ENCODE data around the gene FMO3.

The FMO3 gene

DNA sequence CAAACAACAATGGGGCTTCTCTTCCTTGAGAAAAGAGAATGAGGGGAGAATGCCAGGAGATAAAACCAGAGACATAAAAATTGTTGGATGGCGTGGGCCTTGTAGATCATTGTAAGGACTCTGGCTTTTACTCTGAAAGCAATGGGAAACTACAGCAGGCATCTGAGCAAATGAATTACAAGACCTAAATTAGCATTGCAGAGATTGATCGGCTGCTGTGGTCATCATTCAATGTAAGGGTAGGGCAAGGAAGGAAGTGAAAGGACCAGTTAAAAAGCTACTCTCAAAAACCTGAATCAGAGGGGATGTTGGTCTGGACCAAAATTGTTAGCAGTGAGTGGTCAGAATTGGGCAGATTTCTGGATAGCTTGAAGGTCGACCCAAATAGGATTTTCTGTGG lies 21.4 kb downstream of the FMO3 start:
- DNase-seq: no peak
- Histone ChIP-seq H3K4me1 (ENCODE audit: insufficient read depth, low read length) (no peaks in the 10 kb centered on the region), H3K36me3 (ENCODE audit: insufficient read depth, low read length) (no peaks in the 10 kb centered on the region), H3K9ac (ENCODE audit: low read depth, low read length) (no peak overlapping the region), H3K27me3 (ENCODE audit: insufficient read depth, low read length, poor library complexity) (peaks cover 6% of the 10 kb centered on the region), H2AFZ (ENCODE audit: low read depth, low read length) (no peak overlapping the region), H3K9me3 (ENCODE audit: insufficient read depth, low read length, severe bottlenecking) (no peaks in the 10 kb centered on the region), H3K4me3 (ENCODE audit: low read depth in 1 of 2, low read length in 2 of 2) (no peak overlapping the region), H3K4me2 (ENCODE audit: insufficient read depth, low read length) (no peak overlapping the region), H4K20me1 (ENCODE audit: insufficient read depth, low read length) (no peaks in the 10 kb centered on the region), H3K27ac (ENCODE audit: low read length) (no peak overlapping the region), H3K79me2 (ENCODE audit: insufficient read depth, low read length) (no peaks in the 10 kb centered on the region)
- TF ChIP-seq, protein P1, sequence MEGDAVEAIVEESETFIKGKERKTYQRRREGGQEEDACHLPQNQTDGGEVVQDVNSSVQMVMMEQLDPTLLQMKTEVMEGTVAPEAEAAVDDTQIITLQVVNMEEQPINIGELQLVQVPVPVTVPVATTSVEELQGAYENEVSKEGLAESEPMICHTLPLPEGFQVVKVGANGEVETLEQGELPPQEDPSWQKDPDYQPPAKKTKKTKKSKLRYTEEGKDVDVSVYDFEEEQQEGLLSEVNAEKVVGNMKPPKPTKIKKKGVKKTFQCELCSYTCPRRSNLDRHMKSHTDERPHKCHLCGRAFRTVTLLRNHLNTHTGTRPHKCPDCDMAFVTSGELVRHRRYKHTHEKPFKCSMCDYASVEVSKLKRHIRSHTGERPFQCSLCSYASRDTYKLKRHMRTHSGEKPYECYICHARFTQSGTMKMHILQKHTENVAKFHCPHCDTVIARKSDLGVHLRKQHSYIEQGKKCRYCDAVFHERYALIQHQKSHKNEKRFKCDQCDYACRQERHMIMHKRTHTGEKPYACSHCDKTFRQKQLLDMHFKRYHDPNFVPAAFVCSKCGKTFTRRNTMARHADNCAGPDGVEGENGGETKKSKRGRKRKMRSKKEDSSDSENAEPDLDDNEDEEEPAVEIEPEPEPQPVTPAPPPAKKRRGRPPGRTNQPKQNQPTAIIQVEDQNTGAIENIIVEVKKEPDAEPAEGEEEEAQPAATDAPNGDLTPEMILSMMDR (IDR thresholded peaks at IDR 0.05; ENCODE audit: borderline replicate concordance, extremely low read depth, low read length, poor library complexity, severe bottlenecking): no peak
- TF ChIP-seq EZH2 (IDR thresholded peaks at IDR 0.05; ENCODE audit: borderline replicate concordance, low read depth, low read length, severe bottlenecking): no peak
- no peak for ATAC-seq (ENCODE audit: insufficient read depth, low read depth)

DNA sequence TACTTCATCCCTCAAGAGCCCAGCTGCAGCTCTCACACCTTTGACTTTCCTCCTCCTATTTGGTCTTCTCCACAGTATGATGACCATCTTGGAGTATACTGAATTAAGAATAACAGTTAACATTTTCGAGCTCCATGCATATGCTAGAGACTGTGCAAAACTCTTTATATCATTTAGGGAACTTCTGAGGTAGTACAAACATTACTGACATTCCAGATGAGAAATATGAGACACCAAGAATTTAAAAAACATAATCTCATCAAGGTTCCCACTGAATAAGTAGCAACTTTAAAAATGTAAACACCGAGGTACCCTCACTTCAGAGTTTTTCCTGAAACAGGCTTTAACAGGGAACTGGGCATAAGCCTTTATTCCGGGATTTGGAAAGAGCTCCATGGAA lies 22.7 kb downstream of the FMO3 start:
- H2AFZ ChIP-seq (ENCODE audit: low read depth, low read length): no peak overlapping the region
- H3K9me3 ChIP-seq (ENCODE audit: insufficient read depth, low read length, severe bottlenecking): no peaks in the 10 kb centered on the region
- no peaks in the 10 kb centered on the region for H3K36me3 ChIP-seq (ENCODE audit: insufficient read depth, low read length)
- no peak overlapping the region for H3K27ac ChIP-seq (ENCODE audit: low read length)
- no peak for ATAC-seq (ENCODE audit: insufficient read depth, low read depth)
- no peak overlapping the region for H3K4me2 ChIP-seq (ENCODE audit: insufficient read depth, low read length)
- H4K20me1 ChIP-seq (ENCODE audit: insufficient read depth, low read length): no peaks in the 10 kb centered on the region
- no peaks in the 10 kb centered on the region for H3K4me1 ChIP-seq (ENCODE audit: insufficient read depth, low read length)
- H3K4me3 ChIP-seq (ENCODE audit: low read depth in 1 of 2, low read length in 2 of 2): no peak overlapping the region
- peaks cover 6% of the 10 kb centered on the region for H3K27me3 ChIP-seq (ENCODE audit: insufficient read depth, low read length, poor library complexity)
- no peak for DNase-seq
- H3K79me2 ChIP-seq (ENCODE audit: insufficient read depth, low read length): no peaks in the 10 kb centered on the region
- TF ChIP-seq, protein P1 (IDR thresholded peaks at IDR 0.05; ENCODE audit: borderline replicate concordance, extremely low read depth, low read length, poor library complexity, severe bottlenecking): no peak
- H3K9ac ChIP-seq (ENCODE audit: low read depth, low read length): no peak overlapping the region

DNA sequence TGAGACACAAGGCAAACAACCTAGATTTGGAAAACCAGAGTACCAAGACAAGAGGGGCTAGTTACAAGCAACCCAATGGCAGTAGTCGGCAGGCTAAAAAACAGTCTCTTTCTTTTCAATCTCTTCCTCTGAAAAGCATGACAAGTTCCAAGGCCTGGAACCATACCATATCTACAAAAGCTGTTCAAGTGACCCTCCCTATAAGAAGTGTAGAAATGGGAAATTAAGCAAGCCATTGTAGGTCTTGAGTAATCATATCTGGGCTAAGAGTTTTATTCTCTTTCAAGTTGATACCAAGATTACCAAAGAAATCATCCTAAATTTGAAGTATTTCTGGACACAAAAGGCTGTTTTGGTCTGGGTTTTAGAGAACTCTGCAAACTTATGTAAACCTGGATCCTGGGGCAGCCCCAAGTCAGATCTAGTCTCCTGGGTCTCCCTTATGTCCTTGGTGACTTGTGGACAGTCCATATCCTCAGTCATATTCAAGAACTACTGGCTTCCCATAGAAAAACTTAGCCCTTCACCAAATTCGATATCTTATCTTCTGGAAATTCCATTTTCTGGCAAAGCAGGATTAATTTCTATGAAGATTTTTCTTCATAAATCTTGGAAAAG lies 24.7 kb downstream of the FMO3 start:
- no peak overlapping the region for H3K9ac ChIP-seq (ENCODE audit: low read depth, low read length)
- H4K20me1 ChIP-seq (ENCODE audit: insufficient read depth, low read length): no peaks in the 10 kb centered on the region
- TF ChIP-seq, protein P1 (IDR thresholded peaks at IDR 0.05; ENCODE audit: borderline replicate concordance, extremely low read depth, low read length, poor library complexity, severe bottlenecking): no peak
- TF ChIP-seq EZH2 (IDR thresholded peaks at IDR 0.05; ENCODE audit: borderline replicate concordance, low read depth, low read length, severe bottlenecking): no peak
- H3K27ac ChIP-seq (ENCODE audit: low read length): no peak overlapping the region
- H3K27me3 ChIP-seq (ENCODE audit: insufficient read depth, low read length, poor library complexity): peaks cover 6% of the 10 kb centered on the region
- DNase-seq (no peak), ATAC-seq (ENCODE audit: insufficient read depth, low read depth) (no peak)
- no peaks in the 10 kb centered on the region for H3K36me3 ChIP-seq (ENCODE audit: insufficient read depth, low read length)
- H2AFZ ChIP-seq (ENCODE audit: low read depth, low read length): no peak overlapping the region
- no peaks in the 10 kb centered on the region for H3K4me1 ChIP-seq (ENCODE audit: insufficient read depth, low read length)
- no peaks in the 10 kb centered on the region for H3K9me3 ChIP-seq (ENCODE audit: insufficient read depth, low read length, severe bottlenecking)
- no peak overlapping the region for H3K4me3 ChIP-seq (ENCODE audit: low read depth in 1 of 2, low read length in 2 of 2)
- no peak overlapping the region for H3K4me2 ChIP-seq (ENCODE audit: insufficient read depth, low read length)
- H3K79me2 ChIP-seq (ENCODE audit: insufficient read depth, low read length): no peaks in the 10 kb centered on the region

DNA sequence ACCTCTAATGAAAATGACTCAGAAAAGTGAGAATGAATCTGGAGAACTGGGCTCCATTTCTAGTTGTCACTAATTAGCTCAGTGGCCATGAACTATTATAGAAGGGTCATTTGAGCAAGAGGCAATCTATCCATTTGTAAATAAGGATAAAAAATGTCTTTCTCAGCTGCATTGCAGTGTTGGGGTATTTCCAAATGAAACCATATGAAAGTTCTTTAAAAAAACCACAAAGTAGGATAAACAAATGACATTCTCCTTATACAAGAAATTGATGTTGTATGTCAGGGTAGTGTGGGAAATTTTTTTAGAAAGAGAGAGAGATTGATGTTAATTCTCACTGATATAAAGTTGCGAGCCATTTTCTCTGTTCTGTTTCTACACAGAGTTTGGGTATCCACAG lies 26.0 kb downstream of the FMO3 start:
- DNase-seq (no peak), ATAC-seq (ENCODE audit: insufficient read depth, low read depth) (no peak)
- no peaks in the 10 kb centered on the region for H3K4me1 ChIP-seq (ENCODE audit: insufficient read depth, low read length)
- no peaks in the 10 kb centered on the region for H3K36me3 ChIP-seq (ENCODE audit: insufficient read depth, low read length)
- H3K4me3 ChIP-seq (ENCODE audit: low read depth in 1 of 2, low read length in 2 of 2): no peak overlapping the region
- no peak overlapping the region for H3K27ac ChIP-seq (ENCODE audit: low read length)
- H2AFZ ChIP-seq (ENCODE audit: low read depth, low read length): no peak overlapping the region
- H3K79me2 ChIP-seq (ENCODE audit: insufficient read depth, low read length): no peaks in the 10 kb centered on the region
- H4K20me1 ChIP-seq (ENCODE audit: insufficient read depth, low read length): no peaks in the 10 kb centered on the region
- no peaks in the 10 kb centered on the region for H3K9me3 ChIP-seq (ENCODE audit: insufficient read depth, low read length, severe bottlenecking)
- no peak overlapping the region for H3K4me2 ChIP-seq (ENCODE audit: insufficient read depth, low read length)
- H3K27me3 ChIP-seq (ENCODE audit: insufficient read depth, low read length, poor library complexity): peaks cover 6% of the 10 kb centered on the region
- no peak overlapping the region for H3K9ac ChIP-seq (ENCODE audit: low read depth, low read length)
- TF ChIP-seq, protein P1 (IDR thresholded peaks at IDR 0.05; ENCODE audit: borderline replicate concordance, extremely low read depth, low read length, poor library complexity, severe bottlenecking): no peak
- no peak for TF ChIP-seq EZH2 (IDR thresholded peaks at IDR 0.05; ENCODE audit: borderline replicate concordance, low read depth, low read length, severe bottlenecking)

Measured in DND-41 (cell line).